Right lobe of liver (tissue), 4 donors: ENCODE measurements around the gene B4GALT4.

Source experiments
- POLR2A ChIP-seq: fragments of 450-650 bp; IDR thresholded peaks from one replicate; pipeline ENCODE4 v1.6.1; 2017; ENCODE audit warnings: antibody characterized with exemption, mild to moderate bottlenecking
- TF ChIP-seq, protein P1 (sequence below), 4 donors: fragments of 200-600 bp in 3 of 4; fragments of 450-650 bp in 1 of 4; IDR thresholded peaks; one replicate each; pipeline versions ENCODE4 v1.5.1 to v1.8.0; 2016 to 2022; ENCODE audit warnings: antibody characterized with exemption in 4 of 4, mild to moderate bottlenecking in 2 of 4
- donor health status: DM: no; HTN: no; CAD: no.
- donor health status: DM: no; HTN: no; CAD: no.
- donor health status: DM: no; HTN: yes; CAD: no.

DNA sequence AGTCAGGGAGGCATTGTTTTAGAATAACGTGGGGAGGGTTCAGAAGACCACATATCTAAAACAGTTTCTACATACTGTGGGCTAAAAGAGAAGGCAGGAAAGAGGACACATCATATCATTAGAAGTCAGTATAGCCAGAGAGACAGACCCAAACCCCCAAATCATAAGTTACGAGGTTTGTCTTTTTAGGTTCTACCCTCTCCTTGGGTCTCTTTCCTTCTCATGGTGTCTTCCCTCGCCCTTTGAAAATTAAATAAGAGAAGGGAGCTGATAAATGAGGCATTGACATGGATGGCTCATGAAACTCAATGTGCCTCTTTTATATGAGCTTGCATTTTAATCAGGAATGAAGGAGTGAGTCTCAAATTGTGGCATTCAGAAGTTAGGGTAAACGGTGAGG lies 63.9 kb downstream of the B4GALT4 start:
- TF ChIP-seq, protein P1, sequence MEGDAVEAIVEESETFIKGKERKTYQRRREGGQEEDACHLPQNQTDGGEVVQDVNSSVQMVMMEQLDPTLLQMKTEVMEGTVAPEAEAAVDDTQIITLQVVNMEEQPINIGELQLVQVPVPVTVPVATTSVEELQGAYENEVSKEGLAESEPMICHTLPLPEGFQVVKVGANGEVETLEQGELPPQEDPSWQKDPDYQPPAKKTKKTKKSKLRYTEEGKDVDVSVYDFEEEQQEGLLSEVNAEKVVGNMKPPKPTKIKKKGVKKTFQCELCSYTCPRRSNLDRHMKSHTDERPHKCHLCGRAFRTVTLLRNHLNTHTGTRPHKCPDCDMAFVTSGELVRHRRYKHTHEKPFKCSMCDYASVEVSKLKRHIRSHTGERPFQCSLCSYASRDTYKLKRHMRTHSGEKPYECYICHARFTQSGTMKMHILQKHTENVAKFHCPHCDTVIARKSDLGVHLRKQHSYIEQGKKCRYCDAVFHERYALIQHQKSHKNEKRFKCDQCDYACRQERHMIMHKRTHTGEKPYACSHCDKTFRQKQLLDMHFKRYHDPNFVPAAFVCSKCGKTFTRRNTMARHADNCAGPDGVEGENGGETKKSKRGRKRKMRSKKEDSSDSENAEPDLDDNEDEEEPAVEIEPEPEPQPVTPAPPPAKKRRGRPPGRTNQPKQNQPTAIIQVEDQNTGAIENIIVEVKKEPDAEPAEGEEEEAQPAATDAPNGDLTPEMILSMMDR (IDR thresholded peaks at IDR 0.05): no peak
- TF ChIP-seq POLR2A: no peak
